RWPE1 (cell line): ENCODE results near the gene POLN.
A peak's percentile ranks its signal among the peaks of the same experiment; 100 is the strongest.

Source experiments
- CTCF ChIA-PET: fragments of 350-600 bp; sonication (Branson Sonifier 250); formaldehyde crosslinking; extraction: SDS; loops from one replicate; lab custom pipeline; 2021; lab: Yijun Ruan, JAX
- POLR2A ChIA-PET: fragments of 400-600 bp; formaldehyde crosslinking; extraction: SDS; loops from one replicate; lab custom pipeline; 2020; ENCODE audit warnings: antibody characterized with exemption; ENCODE audit not compliant: low non-redundant PET; lab: Yijun Ruan, JAX
- DNase-seq: peaks from one replicate; pipeline ENCODE4 v3.0.0; 2012; ENCODE audit warnings: low spot score
- H3K27ac ChIP-seq: fragments of 450-650 bp; 2 replicates; pipeline ENCODE4 v1.5.1; 2017
- CTCF ChIP-seq: fragments of 450-650 bp; conservative IDR thresholded peaks from 2 replicates; pipeline ENCODE4 v1.5.1; 2017; ENCODE audit warnings: low read depth, mild to moderate bottlenecking

The POLN gene

DNA sequence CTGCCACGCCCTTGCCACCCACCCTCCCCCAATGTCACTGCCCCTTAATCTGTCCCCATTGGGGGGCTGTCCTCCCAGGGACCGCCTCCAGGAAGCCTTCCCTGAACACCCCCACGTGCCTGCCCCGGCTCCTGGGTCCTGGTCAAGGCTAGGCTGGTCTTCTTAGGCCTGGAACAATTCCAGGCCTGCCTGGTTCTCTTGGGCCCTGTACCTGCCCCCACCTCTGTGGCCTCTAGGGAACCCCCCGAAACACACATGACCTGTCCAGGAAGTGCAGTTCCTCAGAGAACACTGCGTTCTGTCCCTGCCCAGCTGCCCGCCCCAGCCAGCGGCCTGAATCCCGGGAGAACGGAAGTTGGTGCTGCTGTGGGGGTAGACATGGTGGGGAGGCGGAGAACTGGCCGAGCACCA lies 14.9 kb upstream of the POLN start:
- peak overlapping the region; percentile 91 for H3K27ac ChIP-seq
- ChIA-PET CTCF (no interaction called here), POLR2A (no interaction called here)
- no peak for TF ChIP-seq CTCF
- no peak for DNase-seq

DNA sequence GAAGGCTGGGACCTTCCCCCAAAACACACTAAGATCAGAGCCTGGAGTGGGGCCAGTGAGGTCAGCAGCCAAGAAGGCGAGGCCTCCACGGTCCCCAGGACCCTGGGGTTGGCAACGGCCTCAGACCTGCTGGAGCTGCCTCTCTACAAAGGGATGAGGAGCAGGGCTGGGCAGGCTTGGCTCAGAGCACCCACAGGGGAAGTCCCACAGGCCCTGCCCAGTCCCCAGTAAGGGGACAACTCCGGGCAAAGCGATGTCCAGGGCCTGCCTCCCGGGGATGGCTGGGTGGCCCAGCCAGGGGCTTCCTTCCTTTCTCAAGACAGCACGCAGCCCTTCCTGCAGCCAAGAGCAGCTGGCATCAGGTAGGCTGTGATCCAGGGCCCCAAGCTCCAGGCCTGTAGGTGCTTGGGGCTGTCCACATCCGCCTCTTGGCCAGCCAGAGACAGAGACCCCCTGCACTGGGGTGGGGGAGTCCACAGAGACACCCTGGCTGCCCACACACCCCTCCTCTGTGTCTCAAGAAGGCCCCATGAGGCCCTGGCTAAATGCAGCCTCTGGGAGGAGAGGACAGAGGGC lies 14.3 kb upstream of the POLN start:
- TF ChIP-seq CTCF = no peak
- POLR2A ChIA-PET = no interaction called here
- CTCF ChIA-PET = interaction anchor here (0.6 kb wide), 1 partner anchor 355 kb away, joined by 3 read pairs; no protein-coding TSS in a partner anchor
- no peak for DNase-seq
- peak overlapping the region; percentile 91 for H3K27ac ChIP-seq

- ChIA-PET POLR2A (no interaction called here), CTCF (interaction anchor here (0.6 kb wide), 1 partner anchor 355 kb away, joined by 3 read pairs; no protein-coding TSS in a partner anchor)
- H3K27ac ChIP-seq = peak overlapping the region; percentile 91
- TF ChIP-seq CTCF = no peak
- DNase-seq = no peak
These were observed 13.7 kb upstream of the POLN start for GRCh38 chr4:2255501-2256155.

- H3K27ac ChIP-seq = peak overlapping the region; percentile 91
- no peak for DNase-seq
- no peak for TF ChIP-seq CTCF
- ChIA-PET CTCF (interaction anchor here (0.5 kb wide), 1 partner anchor 250 kb away, joined by 3 read pairs; no protein-coding TSS in a partner anchor), POLR2A (no interaction called here)
These were observed 13.0 kb upstream of the POLN start for GRCh38 chr4:2254665-2255500.

DNA sequence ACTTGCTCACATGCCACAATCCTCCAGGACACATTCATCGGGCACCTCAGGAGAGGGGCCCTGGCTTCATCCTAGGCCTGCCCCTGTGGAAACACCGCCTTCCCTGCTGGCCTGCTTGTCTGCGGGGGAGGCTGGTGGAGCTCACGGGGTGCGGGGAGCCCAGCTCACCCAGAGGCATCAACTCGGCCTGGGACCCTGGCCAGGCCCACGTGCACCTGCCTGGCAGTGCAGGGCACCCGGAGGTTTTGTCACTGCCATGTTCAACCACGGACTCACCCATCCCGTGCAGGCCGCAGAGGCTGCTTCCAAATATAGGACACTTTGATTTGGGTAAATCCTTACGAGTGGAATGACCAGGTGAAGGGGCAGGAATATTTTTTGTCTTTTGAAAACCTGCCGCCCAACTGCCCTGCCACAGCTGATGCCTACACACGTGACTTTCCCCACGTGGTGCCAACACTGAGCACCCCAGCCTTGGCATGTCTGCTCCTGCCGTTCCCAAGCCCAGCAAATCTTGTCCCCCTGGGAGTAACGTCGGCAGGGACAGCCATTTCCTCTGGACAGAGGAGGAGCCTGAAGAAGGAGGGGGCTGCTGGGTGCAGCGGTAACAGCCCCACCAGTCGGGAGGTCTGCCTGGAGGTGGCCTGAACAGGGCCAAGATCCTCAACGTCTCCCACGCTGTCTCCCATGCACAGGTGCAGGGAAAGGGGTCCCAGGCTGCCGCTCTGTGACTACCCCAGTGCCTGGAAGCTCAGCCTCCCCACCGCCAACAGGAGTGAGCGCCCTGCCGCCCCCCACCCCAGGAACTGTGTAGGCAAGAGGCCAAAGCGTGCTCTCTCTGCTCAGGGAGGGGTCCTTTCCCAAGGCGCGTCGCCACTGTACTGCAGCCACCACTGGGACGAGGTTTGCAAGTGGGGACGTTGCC lies 11.5 kb upstream of the POLN start:
- TF ChIP-seq CTCF = no peak
- CTCF ChIA-PET = no interaction called here
- POLR2A ChIA-PET = no interaction called here
- DNase-seq = no peak
- peak overlapping the region; percentile 66 for H3K27ac ChIP-seq
